PC-9 (cell line): ENCODE data around the gene CLHC1. TPM values are rescaled to one million over a fixed set of nuclear protein-coding genes. Genes with fewer than 3 reads are reported as not detected.

Source experiments
- BruUV-seq: library from RNA; stranded (reverse); fragments of 400-500 nt; replicated peaks from 2 replicates; lab custom pipeline; 2021; lab: Mats Ljungman, UMichigan
- CTCF ChIA-PET: fragments of 300-600 bp; sonication (Branson Sonifier 250); formaldehyde crosslinking; loops from one replicate; lab custom pipeline; 2022; ENCODE audit warnings: antibody characterized with exemption; lab: Charles Lee
- POLR2A ChIA-PET: fragments of 300-600 bp; sonication (Branson Sonifier 250); formaldehyde crosslinking; loops from one replicate; lab custom pipeline; 2022; ENCODE audit warnings: antibody characterized with exemption; ENCODE audit not compliant: unreplicated experiment; lab: Charles Lee
- DNase-seq, 2 experiments: peaks; one replicate each; pipeline versions ENCODE4 v3.0.0 to v3.0.0-alpha.2; 2015 to 2022; ENCODE audit warnings: mixed read lengths in 1 of 2
- H2AFZ ChIP-seq: fragments of 200-600 bp; sonication (generic); 2 replicates; pipeline ENCODE4 v1.8.1; 2017; ENCODE audit warnings: antibody characterized with exemption
- H3F3A ChIP-seq: fragments of 200-600 bp; sonication (generic); 2 replicates; pipeline ENCODE4 v1.8.1; 2017; ENCODE audit warnings: antibody characterized with exemption, mild to moderate bottlenecking, low read depth; ENCODE audit not compliant: insufficient read depth
- H3K27ac ChIP-seq: fragments of 200-600 bp; sonication (generic); 2 replicates; pipeline ENCODE4 v1.6.1; 2016; ENCODE audit warnings: mixed run types
- H3K27me3 ChIP-seq: fragments of 200-600 bp; sonication (generic); 2 replicates; pipeline ENCODE4 v1.6.1; 2016; ENCODE audit warnings: low read depth, mixed run types; ENCODE audit not compliant: insufficient read depth
- H3K36me3 ChIP-seq: fragments of 200-600 bp; sonication (generic); 2 replicates; pipeline ENCODE4 v1.6.1; 2016; ENCODE audit warnings: low read depth, mixed run types
- H3K4me1 ChIP-seq: fragments of 200-600 bp; sonication (generic); replicated peaks from 2 replicates; pipeline ENCODE4 v1.6.1; 2016; ENCODE audit warnings: mixed run types; ENCODE audit not compliant: insufficient read depth
- H3K4me2 ChIP-seq: fragments of 200-600 bp; sonication (generic); 2 replicates; pipeline ENCODE4 v1.6.1; 2017; ENCODE audit warnings: mixed run types
- H3K4me3 ChIP-seq: fragments of 200-600 bp; sonication (generic); 2 replicates; pipeline ENCODE4 v1.6.1; 2016; ENCODE audit warnings: mixed run types
- H3K79me2 ChIP-seq: fragments of 200-600 bp; sonication (generic); 2 replicates; pipeline ENCODE4 v1.6.1; 2017; ENCODE audit warnings: low read depth, mixed run types
- H3K9me2 ChIP-seq: fragments of 200-600 bp; sonication (generic); 2 replicates; pipeline ENCODE4 v1.8.1; 2017; ENCODE audit warnings: mild to moderate bottlenecking; ENCODE audit not compliant: insufficient read depth
- H3K9me3 ChIP-seq: fragments of 200-600 bp; sonication (generic); 2 replicates; pipeline ENCODE4 v1.8.1; 2016; ENCODE audit warnings: low read depth; ENCODE audit not compliant: insufficient read depth
- H4K20me1 ChIP-seq: fragments of 200-600 bp; sonication (generic); 2 replicates; pipeline ENCODE4 v1.8.1; 2017; ENCODE audit not compliant: insufficient read depth
- EZH2 ChIP-seq: fragments of 200-600 bp; sonication (generic); IDR thresholded peaks from 2 replicates; pipeline ENCODE4 v1.8.0; 2017; ENCODE audit warnings: antibody characterized with exemption, low read depth
- intact Hi-C: fragments of 100-400 bp; cut with micrococcal nuclease; formaldehyde crosslinking; loops from one replicate; pipeline ENCODE4 v1.10.0; 2022; ENCODE audit not compliant: unreplicated experiment
- total RNA-seq: library from RNA; stranded (reverse); gene quantifications from 2 replicates; pipeline ENCODE4 v1.2.3, GENCODE V29; 2021
- TF ChIP-seq, protein P1 (sequence below): fragments of 200-600 bp; sonication (generic); conservative IDR thresholded peaks from 2 replicates; pipeline ENCODE4 v1.6.1; 2017; ENCODE audit warnings: mixed run types, antibody characterized with exemption, mild to moderate bottlenecking, moderate library complexity

The CLHC1 gene
- total RNA-seq, 1 experiment from 2014 or later: 27.1 TPM

DNA sequence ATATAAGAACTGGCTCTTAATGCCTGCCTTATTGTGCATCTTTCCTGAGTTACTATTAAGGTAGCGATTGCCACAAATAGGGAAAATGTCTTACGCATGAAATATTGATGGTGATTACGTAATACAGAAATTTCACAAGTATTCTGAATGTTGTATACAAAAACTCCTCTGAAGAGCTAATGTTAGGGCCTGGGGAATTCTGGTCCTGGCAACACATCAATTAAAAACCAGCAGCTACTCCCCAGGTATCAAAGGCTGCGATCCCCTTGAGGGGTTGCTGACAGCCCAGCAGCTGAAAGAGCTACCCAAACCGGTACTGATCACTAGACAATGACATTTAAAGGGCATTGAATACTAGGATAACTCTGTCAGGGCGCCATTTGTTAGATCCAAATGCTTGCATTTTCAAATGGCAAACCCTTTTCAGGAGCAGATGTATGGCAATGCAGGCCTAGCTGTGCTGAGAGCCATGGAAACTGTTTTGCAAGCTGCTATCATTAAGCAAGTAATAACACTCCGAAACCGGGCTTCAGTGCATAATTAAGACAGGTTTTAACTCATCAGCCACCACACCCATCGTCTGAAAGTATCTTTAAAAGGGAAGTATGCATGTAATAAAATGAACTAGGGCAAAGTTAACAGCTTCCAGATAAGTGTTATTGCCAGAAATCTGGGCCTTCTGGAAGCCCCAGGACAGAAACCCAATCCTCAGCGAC lies 78.4 kb downstream of the CLHC1 start:
- H3K9me3 ChIP-seq: no peaks in the 10 kb centered on the region
- H2AFZ ChIP-seq: no peak overlapping the region
- intact Hi-C loops: no loop called here
- H3K36me3 ChIP-seq: no peaks in the 10 kb centered on the region
- H4K20me1 ChIP-seq: no peaks in the 10 kb centered on the region
- no peaks in the 10 kb centered on the region for H3K27me3 ChIP-seq
- no peak for TF ChIP-seq EZH2
- TF ChIP-seq, protein P1, sequence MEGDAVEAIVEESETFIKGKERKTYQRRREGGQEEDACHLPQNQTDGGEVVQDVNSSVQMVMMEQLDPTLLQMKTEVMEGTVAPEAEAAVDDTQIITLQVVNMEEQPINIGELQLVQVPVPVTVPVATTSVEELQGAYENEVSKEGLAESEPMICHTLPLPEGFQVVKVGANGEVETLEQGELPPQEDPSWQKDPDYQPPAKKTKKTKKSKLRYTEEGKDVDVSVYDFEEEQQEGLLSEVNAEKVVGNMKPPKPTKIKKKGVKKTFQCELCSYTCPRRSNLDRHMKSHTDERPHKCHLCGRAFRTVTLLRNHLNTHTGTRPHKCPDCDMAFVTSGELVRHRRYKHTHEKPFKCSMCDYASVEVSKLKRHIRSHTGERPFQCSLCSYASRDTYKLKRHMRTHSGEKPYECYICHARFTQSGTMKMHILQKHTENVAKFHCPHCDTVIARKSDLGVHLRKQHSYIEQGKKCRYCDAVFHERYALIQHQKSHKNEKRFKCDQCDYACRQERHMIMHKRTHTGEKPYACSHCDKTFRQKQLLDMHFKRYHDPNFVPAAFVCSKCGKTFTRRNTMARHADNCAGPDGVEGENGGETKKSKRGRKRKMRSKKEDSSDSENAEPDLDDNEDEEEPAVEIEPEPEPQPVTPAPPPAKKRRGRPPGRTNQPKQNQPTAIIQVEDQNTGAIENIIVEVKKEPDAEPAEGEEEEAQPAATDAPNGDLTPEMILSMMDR: no peak
- H3K4me1 ChIP-seq: peaks cover 75% of the 10 kb centered on the region
- DNase-seq: peak in 1 of 2 experiments; percentile 52
- CTCF ChIA-PET: no interaction called here
- peaks cover 40% of the 10 kb centered on the region for H3F3A ChIP-seq
- no peak overlapping the region for H3K27ac ChIP-seq
- H3K79me2 ChIP-seq: no peaks in the 10 kb centered on the region
- POLR2A ChIA-PET: no interaction called here
- no peaks in the 10 kb centered on the region for H3K9me2 ChIP-seq
- no TSS peak for BruUV-seq
- peak overlapping the region; percentile 10 for H3K4me2 ChIP-seq
- no peak overlapping the region for H3K4me3 ChIP-seq

DNA sequence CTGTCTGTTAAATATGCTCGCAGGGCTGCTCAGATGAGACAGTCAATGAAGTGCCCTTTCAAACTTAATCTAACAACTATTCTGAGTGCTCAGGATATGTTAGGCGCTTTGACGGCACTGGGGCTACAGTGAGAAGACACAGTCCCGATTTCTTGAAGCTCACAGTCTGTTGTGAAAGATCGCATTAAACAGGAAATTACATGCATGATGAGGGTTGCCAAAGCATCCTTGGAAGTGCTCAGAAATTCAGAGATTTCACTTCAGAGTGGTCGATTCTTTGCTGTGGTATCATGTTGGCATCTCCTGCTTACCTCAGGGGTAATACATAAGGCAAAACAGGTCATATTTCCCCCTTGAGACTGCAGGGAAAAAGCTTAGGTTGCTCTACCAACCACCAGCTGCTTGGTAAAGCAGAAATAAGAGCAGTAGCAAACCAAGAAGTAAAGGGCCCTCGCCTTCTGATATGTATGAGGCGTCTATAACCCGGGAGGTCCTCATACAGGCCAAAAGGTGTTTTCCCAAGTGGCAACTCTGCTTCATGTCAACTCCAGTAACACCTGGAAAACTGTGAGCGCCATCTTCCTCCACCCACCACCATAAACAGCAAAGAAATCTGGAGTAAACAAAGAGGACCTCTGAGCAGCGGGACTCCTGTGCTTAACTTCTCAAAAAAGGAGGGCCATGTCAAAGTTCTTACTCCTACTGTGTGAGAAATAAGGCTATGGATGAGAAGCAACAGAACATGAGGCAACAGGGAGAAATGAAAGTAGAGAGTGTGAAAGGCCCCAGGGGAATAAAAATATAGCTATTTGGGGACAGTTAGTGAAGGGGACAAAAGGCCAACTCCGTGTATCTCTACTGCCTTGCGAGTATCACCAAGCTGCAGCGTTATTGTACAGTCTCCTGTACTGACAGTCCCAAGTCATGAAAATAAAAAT lies 79.3 kb downstream of the CLHC1 start:
- Histone ChIP-seq H3K79me2 (no peaks in the 10 kb centered on the region), H3K4me2 (no peak overlapping the region), H3K36me3 (no peaks in the 10 kb centered on the region), H3K27me3 (no peaks in the 10 kb centered on the region), H3K27ac (no peak overlapping the region), H3K4me1 (peaks cover 75% of the 10 kb centered on the region), H3F3A (peaks cover 50% of the 10 kb centered on the region), H3K9me3 (no peaks in the 10 kb centered on the region), H2AFZ (no peak overlapping the region), H3K4me3 (no peak overlapping the region), H3K9me2 (no peaks in the 10 kb centered on the region), H4K20me1 (no peaks in the 10 kb centered on the region)
- BruUV-seq: no TSS peak
- TF ChIP-seq, protein P1: no peak
- no peak for TF ChIP-seq EZH2
- intact Hi-C loops: no loop called here
- POLR2A ChIA-PET: interaction anchor here (0.6 kb wide), 1 partner anchor 43 kb away, joined by 4 read pairs; no protein-coding TSS in a partner anchor
- DNase-seq: no peak
- CTCF ChIA-PET: no interaction called here

DNA sequence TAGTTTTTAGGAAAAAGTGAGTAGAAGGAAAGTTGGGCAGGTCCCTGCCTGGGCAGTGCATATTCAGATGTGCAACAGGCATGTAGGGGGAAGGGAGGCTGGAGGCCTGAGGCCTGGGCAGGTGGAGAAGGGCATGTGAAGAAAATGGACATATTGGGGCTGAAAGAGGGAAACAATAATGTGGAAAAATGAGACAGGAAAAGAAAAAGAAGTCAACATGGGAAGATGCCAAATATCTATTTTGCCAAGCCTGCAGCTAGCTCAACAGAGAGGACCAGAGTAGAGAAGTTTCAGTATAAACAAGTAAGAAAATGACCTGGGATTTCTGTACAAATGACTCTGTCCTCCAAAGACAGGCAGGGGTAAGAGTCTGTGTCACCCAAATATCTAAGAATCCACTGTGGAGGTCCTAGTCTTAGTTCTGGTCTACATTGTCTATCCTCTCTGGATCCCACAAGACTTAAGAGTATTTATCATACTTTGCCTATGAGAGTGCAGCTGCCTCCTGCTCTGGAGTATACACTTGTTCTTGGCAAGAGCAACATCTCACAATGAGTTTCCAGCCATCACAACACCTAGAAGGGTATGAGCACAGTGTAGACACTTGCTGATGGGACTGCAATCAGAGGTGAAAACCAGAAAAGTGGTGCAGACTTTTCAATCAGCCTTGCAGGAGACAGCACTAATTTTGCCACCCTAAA lies 80.2 kb downstream of the CLHC1 start:
- Histone ChIP-seq H3F3A (peaks cover 53% of the 10 kb centered on the region), H3K4me3 (no peak overlapping the region), H3K27ac (no peak overlapping the region), H3K4me2 (no peak overlapping the region), H3K9me2 (no peaks in the 10 kb centered on the region), H2AFZ (no peak overlapping the region), H3K36me3 (no peaks in the 10 kb centered on the region), H4K20me1 (no peaks in the 10 kb centered on the region), H3K9me3 (no peaks in the 10 kb centered on the region), H3K79me2 (no peaks in the 10 kb centered on the region), H3K4me1 (peaks cover 75% of the 10 kb centered on the region), H3K27me3 (no peaks in the 10 kb centered on the region)
- intact Hi-C loops: no loop called here
- POLR2A ChIA-PET: interaction anchor here (0.6 kb wide), 1 partner anchor 42 kb away, joined by 4 read pairs; no protein-coding TSS in a partner anchor
- TF ChIP-seq, protein P1: no peak
- TF ChIP-seq EZH2: no peak
- DNase-seq: no peak
- CTCF ChIA-PET: no interaction called here
- no TSS peak for BruUV-seq
